Right lobe of liver (tissue), 6 donors: Measurements from ENCODE around the gene CCDC150. TPM values are rescaled to one million over a fixed set of nuclear protein-coding genes. Genes with fewer than 3 reads are reported as not detected.

Source experiments
- ATAC-seq, 4 donors: fragments of 200-7000 bp; cut with Tn5 transposase; one replicate each; pipeline ENCODE4 v1.9.1; 2020; ENCODE audit warnings: mild to moderate bottlenecking in 4 of 4, moderate library complexity in 4 of 4
- DNase-seq, 3 donors: peaks; one replicate each; pipeline ENCODE4 v3.0.0-alpha.2; 2020
- H3K27ac ChIP-seq, 3 donors: fragments of 200-600 bp; one replicate each; pipeline ENCODE4 v1.8.0; 2022
- H3K27me3 ChIP-seq, 2 donors: fragments of 200-600 bp; one replicate each; pipeline ENCODE4 v1.8.0; 2022
- H3K36me3 ChIP-seq, 4 donors: fragments of 200-600 bp; sonication (generic) in 1 of 4; one replicate each; pipeline versions ENCODE4 v1.5.1 to v1.8.0; 2017 to 2022; ENCODE audit warnings: control low read depth in 1 of 4
- H3K4me1 ChIP-seq, 4 donors: fragments of 200-600 bp; sonication (generic) in 1 of 4; one replicate each; pipeline versions ENCODE4 v1.5.1 to v1.8.0; 2017 to 2022; ENCODE audit warnings: control low read depth in 1 of 4
- H3K4me3 ChIP-seq, 3 donors: fragments of 200-600 bp; one replicate each; pipeline ENCODE4 v1.8.0; 2022
- H3K9me3 ChIP-seq, 4 donors: fragments of 200-600 bp; sonication (generic) in 1 of 4; one replicate each; pipeline versions ENCODE4 v1.5.1 to v1.8.0; 2017 to 2022; ENCODE audit warnings: control low read depth in 1 of 4
- CTCF ChIP-seq, 4 donors: fragments of 200-600 bp in 3 of 4; fragments of 450-650 bp in 1 of 4; IDR thresholded peaks; one replicate each; pipeline versions ENCODE4 v1.5.1 to v1.8.0; 2016 to 2022; ENCODE audit warnings: antibody characterized with exemption in 4 of 4, mild to moderate bottlenecking in 2 of 4
- POLR2A ChIP-seq: fragments of 450-650 bp; IDR thresholded peaks from one replicate; pipeline ENCODE4 v1.6.1; 2017; ENCODE audit warnings: antibody characterized with exemption, mild to moderate bottlenecking
- WGBS: methylation state at CpG from one replicate; pipeline ENCODE4 v1.1.6; 2018; ENCODE audit warnings: low coverage, low lambda C conversion rate; ENCODE audit not compliant: insufficient coverage; ENCODE audit errors: missing lambda C conversion rate; 5-methylcytosine and 5-hydroxymethylcytosine counted together
- intact Hi-C, 2 donors: fragments of 100-400 bp; cut with DNase I; formaldehyde crosslinking; loops; one replicate each; pipeline versions ENCODE4 v1.11.2 to v1.14.1; 2022
- total RNA-seq, 6 experiments: library from RNA; depleted of rRNA in 2 of 6; stranded (reverse); fragments of >200 nt in 2 of 6; fragmentation: NEBNext Ultra II Directional in 3 of 6; extraction: Animal tissue kit (Norgen Biotek cat#: 25700) in 3 of 6; gene quantifications; one replicate each; pipeline versions ENCODE4 v1.1.0 to v1.2.4, GENCODE V29; 2016 to 2023
- donor health status: DM: no; HTN: yes; CAD: no.
- donor health status: DM: no; HTN: no; CAD: no.
- donor health status: DM: no; HTN: no; CAD: no.
- donor health status: DM: no; HTN: yes; CAD: no.
- donor health status: DM: no; HTN: yes; CAD: no.

Gene CCDC150
- total RNA-seq, 6 experiments from 2014 or later, result 0.98 to 4.1 (median 1.9) TPM

GRCh38 chr2:196742216-196742615, 102.7 kb downstream of the CCDC150 start:
- Histone ChIP-seq H3K27ac (no peak overlapping the region), H3K36me3 (no peaks in the 10 kb centered on the region), H3K4me3 (no peak overlapping the region), H3K4me1 (no peaks in the 10 kb centered on the region), H3K27me3 (no peaks in the 10 kb centered on the region), H3K9me3 (no peaks in the 10 kb centered on the region)
- no peak for ATAC-seq
- intact Hi-C loops, result no loop called here
- no peak for TF ChIP-seq POLR2A
- 75% methylated on average over 3 of the region's 3 CpGs for WGBS
- DNase-seq, result no peak

- no peaks in the 10 kb centered on the region for H3K27me3 ChIP-seq
- H3K27ac ChIP-seq, result no peak overlapping the region
- H3K4me1 ChIP-seq, result no peaks in the 10 kb centered on the region
- ATAC-seq (no peak), DNase-seq (no peak)
- no peak overlapping the region for H3K4me3 ChIP-seq
- TF ChIP-seq POLR2A (no peak), CTCF (IDR thresholded peaks at IDR 0.05) (no peak)
- no peaks in the 10 kb centered on the region for H3K9me3 ChIP-seq
- WGBS, result 53% methylated on average over 2 of the region's 3 CpGs
- intact Hi-C loops, result no loop called here
- H3K36me3 ChIP-seq, result no peaks in the 10 kb centered on the region
Observed at GRCh38 chr2:196742685-196743084, 103.2 kb downstream of the CCDC150 start.

GRCh38 chr2:196743165-196743564, 103.7 kb downstream of the CCDC150 start:
- Histone ChIP-seq H3K9me3 (no peaks in the 10 kb centered on the region), H3K27me3 (no peaks in the 10 kb centered on the region), H3K27ac (no peak overlapping the region), H3K36me3 (no peaks in the 10 kb centered on the region), H3K4me1 (no peaks in the 10 kb centered on the region), H3K4me3 (no peak overlapping the region)
- DNase-seq, result no peak
- WGBS, result 97% methylated on average over 6 of the region's 7 CpGs
- no peak for TF ChIP-seq CTCF (IDR thresholded peaks at IDR 0.05)
- no peak for TF ChIP-seq POLR2A
- intact Hi-C loops, result no loop called here
- no peak for ATAC-seq

- Histone ChIP-seq H3K4me3 (no peak overlapping the region), H3K4me1 (peaks cover 0 to 11% (median 3%) of the 10 kb centered on the region in 4 donors), H3K9me3 (no peaks in the 10 kb centered on the region), H3K36me3 (no peaks in the 10 kb centered on the region), H3K27ac (no peak overlapping the region), H3K27me3 (no peaks in the 10 kb centered on the region)
- TF ChIP-seq POLR2A (no peak), CTCF (IDR thresholded peaks at IDR 0.05) (no peak)
- DNase-seq (no peak), ATAC-seq (no peak)
- intact Hi-C loops, result no loop called here
Observed at GRCh38 chr2:196745711-196746110, 106.2 kb downstream of the CCDC150 start.

GRCh38 chr2:196747400-196747799, 107.9 kb downstream of the CCDC150 start:
- intact Hi-C loops, result no loop called here
- WGBS, result 80% methylated on average over 1 of the region's 1 CpG

More at GRCh38 chr2:196747400-196747799, 107.9 kb downstream of the CCDC150 start:
- ATAC-seq, result no peak
- H3K9me3 ChIP-seq, result no peaks in the 10 kb centered on the region
- no peak overlapping the region for H3K4me3 ChIP-seq
- H3K4me1 ChIP-seq, result peaks cover 0 to 11% (median 3%) of the 10 kb centered on the region in 4 donors
- DNase-seq, result no peak
- no peaks in the 10 kb centered on the region for H3K36me3 ChIP-seq
- H3K27ac ChIP-seq, result no peak overlapping the region
- TF ChIP-seq POLR2A, result no peak
- no peak for TF ChIP-seq CTCF (IDR thresholded peaks at IDR 0.05)
- no peaks in the 10 kb centered on the region for H3K27me3 ChIP-seq
